GM12878 (cell line): Measurements from ENCODE around the gene CCDC85A. TPM values are rescaled to one million over a fixed set of nuclear protein-coding genes. Genes with fewer than 3 reads are reported as not detected.

Experiments
- ATAC-seq: fragments of 200-7000 bp; cut with Tn5 transposase; 3 replicates; pipeline ENCODE4 v1.9.1; 2020; ENCODE audit warnings: mild to moderate bottlenecking, moderate library complexity
- BruUV-seq: library from RNA; stranded (reverse); fragments of 400-500 nt; replicated peaks from 2 replicates; lab custom pipeline; 2021; lab: Mats Ljungman, UMichigan
- CTCF ChIA-PET: fragments of 300-600 bp; sonication (Branson Sonifier 250); formaldehyde crosslinking; extraction: SDS; loops from one replicate; lab custom pipeline; 2021; ENCODE audit warnings: inconsistent platforms; lab: Yijun Ruan, JAX
- POLR2A ChIA-PET: fragments of 350-600 bp; formaldehyde crosslinking; extraction: SDS; loops from one replicate; lab custom pipeline; 2021; ENCODE audit warnings: inconsistent platforms; lab: Charles Lee
- RAD21 ChIA-PET: fragments of 300-600 bp; sonication (Branson Sonifier 250); formaldehyde crosslinking; loops from one replicate; lab custom pipeline; 2023; ENCODE audit warnings: antibody characterized with exemption; ENCODE audit not compliant: unreplicated experiment; lab: Charles Lee
- SMC1A ChIA-PET: fragments of 300-600 bp; sonication (Branson Sonifier 250); formaldehyde crosslinking; loops from one replicate; lab custom pipeline; 2023; ENCODE audit not compliant: unreplicated experiment, uncharacterized antibody; lab: Charles Lee
- DNase-seq: peaks from one replicate; pipeline ENCODE4 v3.0.0-alpha.2; 2011; ENCODE audit warnings: low read depth, low spot score
- FAIRE-seq: peaks from 3 replicates; lab custom pipeline; 2011; peaks lifted over from hg19 to GRCh38; lab: Jason Lieb, UNC
- H2AFZ ChIP-seq: 2 replicates; pipeline ENCODE4 v1.6.0; 2011; ENCODE audit warnings: low read depth, low read length, control low read depth; ENCODE audit not compliant: control insufficient read depth
- H3K27ac ChIP-seq: 2 replicates; pipeline ENCODE4 v1.5.1; 2011; ENCODE audit warnings: control low read depth; ENCODE audit not compliant: control insufficient read depth, insufficient read depth
- H3K27me3 ChIP-seq, 2 experiments: replicated peaks in 1 of 2; 2 replicates each; pipeline versions ENCODE4 v1.6.0 to v1.6.1; 2011; ENCODE audit warnings: low read length in 1 of 2; ENCODE audit not compliant: control insufficient read depth in 2 of 2, insufficient read depth in 2 of 2
- H3K36me3 ChIP-seq, 2 experiments: 2 replicates each; pipeline ENCODE4 v1.5.1; 2011; ENCODE audit warnings: low read length in 1 of 2; ENCODE audit not compliant: control insufficient read depth in 2 of 2, insufficient read depth in 2 of 2
- H3K4me1 ChIP-seq: 2 replicates; pipeline ENCODE4 v1.6.1; 2011; ENCODE audit warnings: mild to moderate bottlenecking, low read length, moderate library complexity, mixed read lengths; ENCODE audit not compliant: control insufficient read depth, insufficient read depth
- H3K4me2 ChIP-seq: 2 replicates; pipeline ENCODE4 v1.6.0; 2011; ENCODE audit warnings: control low read depth; ENCODE audit not compliant: control insufficient read depth, insufficient read depth
- H3K4me3 ChIP-seq: fragments of 200-600 bp; sonication (generic); 2 replicates; pipeline ENCODE4 v1.5.1; 2016
- H3K79me2 ChIP-seq: 2 replicates; pipeline ENCODE4 v1.6.0; 2011; ENCODE audit warnings: low read length; ENCODE audit not compliant: control insufficient read depth, insufficient read depth
- H3K9ac ChIP-seq: 2 replicates; pipeline ENCODE4 v1.8.0; 2011; ENCODE audit warnings: low read length, control low read depth, mixed read lengths; ENCODE audit not compliant: control insufficient read depth, insufficient read depth
- H3K9me3 ChIP-seq: replicated peaks from 3 replicates; pipeline ENCODE4 v1.5.1; 2011; ENCODE audit warnings: mild to moderate bottlenecking, low read length; ENCODE audit not compliant: control insufficient read depth, insufficient read depth
- H4K20me1 ChIP-seq: 2 replicates; pipeline ENCODE4 v1.6.0; 2011; ENCODE audit not compliant: control insufficient read depth, insufficient read depth
- EP300 ChIP-seq, 2 experiments: fragments of 150-350 bp in 1 of 2; IDR thresholded peaks; 2 replicates each; pipeline ENCODE4 v1.6.1; 2011 to 2012; ENCODE audit warnings: low read depth in 2 of 2, low read length in 2 of 2, borderline replicate concordance in 1 of 2, improper control_type of control experiment in 1 of 2, inconsistent platforms in 1 of 2; ENCODE audit not compliant: control insufficient read depth in 1 of 2
- GABPA ChIP-seq: IDR thresholded peaks from 2 replicates; pipeline ENCODE4 v1.6.1; 2014; ENCODE audit warnings: antibody characterized with exemption, low read depth, mild to moderate bottlenecking, inconsistent platforms
- IRF5 ChIP-seq: fragments of 450-650 bp; IDR thresholded peaks from 2 replicates; pipeline ENCODE4 v1.6.1; 2017; ENCODE audit warnings: borderline replicate concordance
- SIX5 ChIP-seq: IDR thresholded peaks from 2 replicates; pipeline ENCODE4 v1.6.1; 2011; ENCODE audit warnings: mild to moderate bottlenecking, low read depth, low read length, moderate library complexity; ENCODE audit not compliant: severe bottlenecking
- ZBED1 ChIP-seq: IDR thresholded peaks from 2 replicates; pipeline ENCODE4 v1.6.1; 2016; ENCODE audit warnings: borderline replicate concordance
- ZNF24 ChIP-seq: fragments of 450-650 bp; IDR thresholded peaks from 2 replicates; pipeline ENCODE4 v1.6.1; 2017; ENCODE audit warnings: antibody characterized with exemption, mild to moderate bottlenecking
- WGBS: methylation state at CpG from one replicate; pipeline ENCODE4 v1.1.6; 2016; ENCODE audit warnings: low lambda C conversion rate; ENCODE audit not compliant: insufficient replicate concordance, insufficient coverage; ENCODE audit errors: missing lambda C conversion rate; 5-methylcytosine and 5-hydroxymethylcytosine counted together
- in situ Hi-C: fragments of 300-500 bp; cut with MboI; formaldehyde crosslinking; loops from 9 replicates; pipeline ENCODE4 v1.14.3; 2018; ENCODE audit warnings: mixed read lengths
- intact Hi-C: fragments of 100-400 bp; cut with micrococcal nuclease; formaldehyde crosslinking; loops from one replicate; pipeline ENCODE4 v1.14.2; 2022; ENCODE audit not compliant: unreplicated experiment
- polyA plus RNA-seq, 11 experiments: library from polyadenylated mRNA; depleted of rRNA in 4 of 11; unstranded in 6 of 11; stranded (reverse) in 5 of 11; fragments of >200 nt; fragmentation: Nextera tagmentation in 4 of 11; fragmentation: Illumina TruSeq in 1 of 11; extraction: Ambion mirVana in 4 of 11; extraction: Trizol in 1 of 11; gene quantifications; 1 replicate in 1 of 11; 2 replicates in 10 of 11; pipeline versions ENCODE4 v1.2.1 to v1.2.3, GENCODE V29; 2011 to 2016; ENCODE audit warnings: inconsistent platforms in 2 of 11, missing spikeins in 2 of 11, low read depth in 1 of 11
- total RNA-seq, 4 experiments: library from RNA; depleted of rRNA in 3 of 4; stranded (reverse); fragments of >200 nt in 3 of 4; fragmentation: Illumina TruSeq in 1 of 4; extraction: Trizol in 1 of 4; gene quantifications; 2 replicates each; pipeline versions ENCODE4 v1.2.1 to v1.2.3, GENCODE V29; 2013 to 2021

CCDC85A gene
- total and polyA plus RNA-seq, 10 of the 15 experiments (the other 5 are each of a cell fraction or from before 2014, with no cell fraction given): 0.02 to 0.57 (median 0.04) TPM; not detected in 7

GRCh38 chr2:56287974-56288373 lies 104.2 kb downstream of the CCDC85A start:
- ChIA-PET CTCF (no interaction called here), RAD21 (no interaction called here), POLR2A (no interaction called here), SMC1A (interaction anchor here (1.4 kb wide), 1 partner anchor 28 kb away, joined by 3 read pairs; no protein-coding TSS in a partner anchor)
- H3K27ac ChIP-seq: no peak overlapping the region
- DNase-seq: no peak
- no peak for TF ChIP-seq GABPA
- no peak for TF ChIP-seq SIX5
- TF ChIP-seq IRF5: no peak
- TF ChIP-seq ZNF24: no peak
- TF ChIP-seq ZBED1: no peak
- no peak for TF ChIP-seq EP300 (IDR thresholded peaks at IDR 0.05; ENCODE audit: borderline replicate concordance in 1 of 2, control insufficient read depth in 1 of 2, low read depth in 2 of 2, low read length in 2 of 2)
- no peaks in the 10 kb centered on the region for H4K20me1 ChIP-seq
- intact Hi-C loops: loop anchor here (2.0 kb wide), 1 partner anchor 461 kb away; no protein-coding TSS in a partner anchor
- H3K36me3 ChIP-seq: no peaks in the 10 kb centered on the region
- H3K9ac ChIP-seq: no peak overlapping the region
- H3K9me3 ChIP-seq: no peaks in the 10 kb centered on the region
- no peak for ATAC-seq
- 31% methylated on average over 2 of the region's 2 CpGs for WGBS
- no peak overlapping the region for H2AFZ ChIP-seq
- in situ Hi-C loops: no loop called here
- no peak overlapping the region for H3K4me3 ChIP-seq
- BruUV-seq: no TSS peak
- H3K27me3 ChIP-seq: no peaks in the 10 kb centered on the region
- no peaks in the 10 kb centered on the region for H3K4me1 ChIP-seq
- H3K79me2 ChIP-seq: no peaks in the 10 kb centered on the region
- FAIRE-seq: no peak
- no peak overlapping the region for H3K4me2 ChIP-seq
